ENCODE data around the gene NAIF1.
"Not testable (repeated sequence)": the region's sequence is repeated elsewhere in the genome, so short reads cannot be mapped to it uniquely, and the experiment has no call there.

Gene NAIF1

GRCh38 chr9:128066713-128067644 is at the start of gene NAIF1:
TSS of gene NAIF1 (minus strand) at chr9:128067320. CDS start at chr9:128067101, 219 bp downstream.
- DNase-seq, result peak; percentile 99 to 100

GRCh38 chr9:128116104-128117083 is 49.3 kb upstream of the NAIF1 start:
- no peak for DNase-seq

DNA sequence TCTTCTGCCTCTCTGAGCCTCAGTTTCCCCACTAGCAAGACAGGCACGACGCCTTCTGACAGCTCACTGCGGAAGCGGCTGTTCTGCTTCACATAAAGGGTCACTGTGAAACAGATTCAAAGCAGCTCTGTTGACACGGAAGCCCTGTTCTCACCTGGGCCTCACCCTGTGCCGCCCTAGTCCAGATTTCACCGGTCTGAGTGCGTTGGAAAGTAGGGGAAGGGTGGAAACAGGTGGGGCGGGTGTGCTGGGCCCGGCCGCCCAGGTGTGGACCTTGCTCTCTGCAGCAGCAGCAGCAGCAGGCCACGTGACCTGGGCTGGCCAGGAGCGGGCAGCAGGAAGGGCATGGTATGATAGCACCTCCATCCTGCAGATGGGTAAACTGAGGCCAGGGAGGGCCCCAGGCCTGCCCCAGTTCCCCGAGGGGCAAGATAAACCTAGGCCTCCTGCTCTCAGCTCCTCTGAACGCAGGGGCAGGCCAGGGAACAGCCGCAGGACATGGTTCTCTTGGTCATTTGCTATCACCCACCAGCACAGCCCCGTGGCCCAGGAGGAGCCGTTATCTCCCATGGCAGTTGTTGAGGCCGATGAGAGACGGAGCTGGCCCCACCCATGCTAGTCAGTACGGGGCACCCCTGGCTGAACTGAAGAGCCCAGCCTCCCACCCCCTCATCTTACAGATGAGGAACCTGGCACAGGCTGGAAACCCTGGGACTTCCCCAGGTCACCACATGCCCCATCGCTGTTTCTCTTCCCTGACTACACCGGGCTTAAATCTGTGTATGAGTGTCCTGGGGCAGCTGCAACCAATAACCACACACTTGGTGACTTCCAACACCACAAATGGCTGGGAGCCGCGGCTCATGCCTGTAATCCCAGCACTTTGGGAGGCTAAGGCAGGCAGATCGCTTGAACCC is 48.3 kb upstream of the NAIF1 start:
- DNase-seq, result no peak

DNA sequence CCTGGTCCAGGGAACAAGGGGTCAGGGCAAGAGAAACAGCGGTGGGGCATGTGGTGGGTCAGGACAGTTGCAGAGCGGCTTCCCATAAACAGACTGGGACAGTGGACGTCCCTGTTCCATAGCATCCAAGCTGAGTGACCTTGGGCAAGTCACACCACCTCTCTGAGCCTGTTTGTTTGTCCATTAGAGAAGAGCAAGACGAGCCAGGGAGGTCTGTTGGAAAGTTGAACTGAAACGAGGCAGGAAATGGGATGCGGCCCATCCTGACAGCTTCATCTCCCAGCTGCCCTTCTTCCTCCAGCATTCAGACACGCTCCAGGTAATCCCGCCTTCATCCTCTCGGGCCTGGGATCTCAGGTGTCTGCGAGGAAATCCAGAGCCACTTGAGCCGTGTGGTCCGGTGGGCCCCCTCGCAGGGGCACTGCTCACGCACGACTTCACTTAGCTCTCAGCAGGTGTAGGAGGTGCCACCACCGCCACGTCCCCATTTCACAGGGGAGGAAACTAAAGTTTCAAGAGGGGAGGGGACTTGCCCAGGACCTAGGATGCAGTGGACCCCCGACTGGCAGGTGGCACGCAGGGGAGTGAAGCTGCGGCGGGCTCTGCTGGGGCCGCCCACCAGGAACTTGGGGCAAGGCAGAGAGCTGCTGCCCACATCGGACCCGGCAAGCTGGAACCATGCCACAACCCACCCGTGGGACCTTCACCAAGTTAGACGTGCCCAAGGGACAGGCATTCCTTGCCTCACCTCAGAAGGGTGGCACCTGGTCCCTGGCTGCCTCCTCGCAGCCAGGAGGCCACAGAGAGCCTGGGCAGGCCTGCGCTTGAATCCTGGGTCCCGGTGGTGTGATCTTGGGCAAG is 47.4 kb upstream of the NAIF1 start:
- no peak for DNase-seq

DNA sequence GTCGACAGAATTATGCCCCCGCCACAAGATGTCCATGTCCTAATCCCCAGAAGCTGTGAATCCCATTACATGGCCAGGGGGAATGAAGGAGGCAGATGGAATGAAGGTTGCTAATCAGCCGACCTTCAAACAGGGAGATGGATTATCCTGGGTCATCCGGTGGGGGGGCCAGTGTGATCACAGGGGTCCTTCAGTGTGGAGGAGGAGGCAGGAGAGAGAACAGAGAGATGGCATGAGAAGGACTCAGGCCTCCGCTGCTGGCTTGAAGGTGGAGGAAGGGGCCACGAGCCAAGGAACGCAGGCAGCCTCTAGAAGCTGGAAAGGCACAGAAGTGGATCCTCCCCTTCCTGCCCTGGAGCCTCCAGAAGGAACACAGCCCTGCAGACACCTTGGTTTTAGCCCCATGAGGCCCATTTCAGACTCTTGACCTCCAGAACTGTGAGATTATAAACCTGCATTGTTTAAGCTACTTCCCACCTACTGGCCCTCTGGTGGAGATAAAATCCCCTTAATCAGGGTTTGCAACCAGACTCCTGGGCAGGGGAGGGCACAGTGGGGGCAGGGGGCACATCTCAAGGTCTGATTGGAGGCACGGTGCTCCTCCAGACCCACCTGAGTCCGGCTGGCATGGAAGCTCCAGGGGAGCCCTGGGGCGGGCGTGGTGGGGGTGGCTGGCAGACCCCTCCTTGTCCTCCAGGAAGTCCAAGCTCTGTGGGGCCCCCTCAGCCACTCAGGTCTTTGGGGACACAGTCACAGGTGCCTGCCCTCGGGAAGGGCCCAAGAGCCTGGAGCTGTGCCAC is 46.6 kb upstream of the NAIF1 start:
- DNase-seq, result peak in 1 of 2 experiments; percentile 37

- not testable (repeated sequence) for DNase-seq
Measured at GRCh38 chr9:128111726-128112125, 44.6 kb upstream of the NAIF1 start.

GRCh38 chr9:128109050-128109709 is 42.1 kb upstream of the NAIF1 start:
- DNase-seq, result no peak

DNA sequence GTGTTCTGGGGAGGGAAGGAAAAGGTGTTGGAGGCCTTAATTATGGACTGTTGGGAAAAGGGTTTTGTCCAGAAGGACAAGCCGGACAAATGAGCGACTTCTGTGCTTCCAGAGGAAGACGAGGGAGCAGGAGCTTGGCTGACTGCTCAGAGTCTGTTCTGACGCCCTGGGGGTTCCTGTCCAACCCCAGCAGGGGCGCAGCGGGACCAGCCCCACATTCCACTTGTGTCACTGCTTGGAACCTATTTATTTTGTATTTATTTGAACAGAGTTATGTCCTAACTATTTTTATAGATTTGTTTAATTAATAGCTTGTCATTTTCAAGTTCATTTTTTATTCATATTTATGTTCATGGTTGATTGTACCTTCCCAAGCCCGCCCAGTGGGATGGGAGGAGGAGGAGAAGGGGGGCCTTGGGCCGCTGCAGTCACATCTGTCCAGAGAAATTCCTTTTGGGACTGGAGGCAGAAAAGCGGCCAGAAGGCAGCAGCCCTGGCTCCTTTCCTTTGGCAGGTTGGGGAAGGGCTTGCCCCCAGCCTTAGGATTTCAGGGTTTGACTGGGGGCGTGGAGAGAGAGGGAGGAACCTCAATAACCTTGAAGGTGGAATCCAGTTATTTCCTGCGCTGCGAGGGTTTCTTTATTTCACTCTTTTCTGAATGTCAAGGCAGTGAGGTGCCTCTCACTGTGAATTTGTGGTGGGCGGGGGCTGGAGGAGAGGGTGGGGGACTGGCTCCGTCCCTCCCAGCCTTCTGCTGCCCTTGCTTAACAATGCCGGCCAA is 41.3 kb upstream of the NAIF1 start:
- DNase-seq, result no peak

- DNase-seq, result no peak
Measured at GRCh38 chr9:128107468-128108268, 40.5 kb upstream of the NAIF1 start.

DNA sequence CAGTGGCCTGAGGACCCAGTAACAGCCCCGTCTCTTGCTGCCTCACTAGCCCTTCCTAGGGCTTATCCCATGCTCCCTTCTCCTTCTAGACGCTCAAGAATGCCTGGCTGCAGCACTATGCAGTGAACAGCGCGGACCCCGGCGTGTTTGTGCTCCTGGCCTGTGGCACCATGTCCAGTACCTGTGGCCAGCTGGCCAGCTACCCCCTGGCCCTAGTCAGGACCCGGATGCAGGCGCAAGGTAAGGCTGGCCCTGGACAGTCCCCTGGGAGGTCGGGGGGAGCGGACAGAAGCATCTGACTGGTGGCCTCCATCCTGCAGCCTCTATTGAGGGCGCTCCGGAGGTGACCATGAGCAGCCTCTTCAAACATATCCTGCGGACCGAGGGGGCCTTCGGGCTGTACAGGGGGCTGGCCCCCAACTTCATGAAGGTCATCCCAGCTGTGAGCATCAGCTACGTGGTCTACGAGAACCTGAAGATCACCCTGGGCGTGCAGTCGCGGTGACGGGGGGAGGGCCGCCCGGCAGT is 39.9 kb upstream of the NAIF1 start:
- DNase-seq, result no peak

GRCh38 chr9:128106181-128106939 is 39.2 kb upstream of the NAIF1 start:
- no peak for DNase-seq

DNA sequence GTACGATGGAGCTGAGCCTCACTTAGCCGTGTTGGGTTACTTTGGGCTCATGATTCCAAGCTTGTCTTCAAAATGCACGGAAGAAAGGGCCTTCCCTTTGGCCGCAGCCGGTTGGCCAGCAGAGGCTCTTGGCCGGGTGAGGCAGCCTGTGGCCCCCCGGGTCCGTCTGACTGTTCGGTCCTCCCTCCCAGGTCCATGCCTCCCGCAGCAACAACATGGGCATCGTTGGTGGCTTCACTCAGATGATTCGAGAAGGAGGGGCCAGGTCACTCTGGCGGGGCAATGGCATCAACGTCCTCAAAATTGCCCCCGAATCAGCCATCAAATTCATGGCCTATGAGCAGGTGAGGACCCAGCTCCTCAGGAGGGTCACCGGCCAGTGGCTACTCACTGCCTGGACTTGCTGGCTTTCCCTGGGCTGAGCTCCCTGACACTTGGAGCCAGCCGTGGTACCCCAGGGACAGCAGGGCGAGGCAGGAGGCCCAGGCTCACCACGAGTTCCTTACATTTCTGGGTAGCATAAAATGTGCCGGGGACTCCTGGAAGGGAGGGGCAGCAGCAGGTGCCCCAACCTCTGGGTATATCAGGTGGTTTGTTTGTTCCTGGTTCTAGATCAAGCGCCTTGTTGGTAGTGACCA is 38.5 kb upstream of the NAIF1 start:
- no peak for DNase-seq

GRCh38 chr9:128104171-128104618 is 37.1 kb upstream of the NAIF1 start:
- no peak for DNase-seq

- DNase-seq, result no peak
Measured at GRCh38 chr9:128103589-128103962, 36.5 kb upstream of the NAIF1 start.

- no peak for DNase-seq
Measured at GRCh38 chr9:128102861-128103588, 35.9 kb upstream of the NAIF1 start.

DNA sequence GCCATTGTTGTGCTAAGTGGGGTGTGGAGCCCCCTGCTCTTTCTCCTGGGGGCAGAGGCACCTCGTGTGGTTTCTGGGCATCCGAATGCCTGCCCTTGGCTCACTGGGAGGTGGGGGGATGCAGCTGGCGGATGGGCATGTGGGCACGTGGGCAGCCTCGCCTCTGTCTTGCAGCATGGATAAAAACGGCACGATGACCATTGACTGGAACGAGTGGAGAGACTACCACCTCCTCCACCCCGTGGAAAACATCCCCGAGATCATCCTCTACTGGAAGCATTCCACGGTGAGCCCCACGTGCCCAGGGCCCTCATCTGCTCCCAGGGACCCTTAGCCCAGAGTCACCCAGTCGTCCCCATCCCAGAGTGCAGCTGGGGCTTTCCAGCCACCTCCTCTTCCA is 35.1 kb upstream of the NAIF1 start:
- no peak for DNase-seq
